ENCODE data around the gene WFIKKN1.

GRCh38 chr16:643050-643368 lies 12.2 kb downstream of the WFIKKN1 start:
- no peak for TF ChIP-seq CTCF (IDR thresholded peaks at IDR 0.05; ENCODE audit: low read depth, low read length)
- TF ChIP-seq EZH2phosphoT487 (IDR thresholded peaks at IDR 0.05; ENCODE audit: low read depth) = no peak
